Lower leg skin (tissue), 3 donors: ENCODE data around the gene MRAS.

Experiments used
- CTCF ChIP-seq, 3 donors: fragments of 450-650 bp; IDR thresholded peaks; one replicate each; pipeline ENCODE4 v1.5.1; 2016; ENCODE audit warnings: antibody characterized with exemption in 3 of 3, mild to moderate bottlenecking in 3 of 3, moderate library complexity in 2 of 3
- POLR2A ChIP-seq, 2 donors: fragments of 450-650 bp; IDR thresholded peaks; one replicate each; pipeline ENCODE4 v1.6.1; 2016 to 2017; ENCODE audit warnings: antibody characterized with exemption in 2 of 2, mild to moderate bottlenecking in 1 of 2, moderate library complexity in 1 of 2

GRCh38 chr3:138300647-138301046 lies 47.7 kb upstream of the MRAS start:
- TF ChIP-seq POLR2A (IDR thresholded peaks at IDR 0.05), result no peak
- TF ChIP-seq CTCF (IDR thresholded peaks at IDR 0.05), result no peak
